HepG2 (cell line): ENCODE measurements around the gene TNFAIP1. TPM values are rescaled to one million over a fixed set of nuclear protein-coding genes. Genes with fewer than 3 reads are reported as not detected.

Experiments
- BCL6 ChIP-seq: IDR thresholded peaks from 2 replicates; pipeline ENCODE4 v1.6.1; 2016; ENCODE audit warnings: missing genetic modification reagents, missing compliant biosample characterization
- GFI1 ChIP-seq: sonication (generic); formaldehyde crosslinking; IDR thresholded peaks from 2 replicates; pipeline ENCODE4 v1.5.0; 2020; ENCODE audit warnings: missing genetic modification reagents, mild to moderate bottlenecking, borderline replicate concordance
- HIVEP1 ChIP-seq: sonication (generic); formaldehyde crosslinking; IDR thresholded peaks from 2 replicates; pipeline ENCODE4 v1.4.0; 2020; ENCODE audit warnings: mild to moderate bottlenecking, missing genetic modification reagents
- KDM6A ChIP-seq: IDR thresholded peaks from 2 replicates; pipeline ENCODE4 v1.6.1; 2016; ENCODE audit warnings: low read depth
- MIER2 ChIP-seq: IDR thresholded peaks from 2 replicates; pipeline ENCODE4 v1.6.1; 2016; ENCODE audit warnings: missing biosample characterization, missing genetic modification reagents
- PBX3 ChIP-seq: sonication (generic); formaldehyde crosslinking; IDR thresholded peaks from 2 replicates; pipeline ENCODE4 v1.8.1; 2023; ENCODE audit warnings: missing genetic modification reagents, inconsistent platforms, borderline replicate concordance
- REL ChIP-seq: sonication (generic); formaldehyde crosslinking; conservative IDR thresholded peaks from 2 replicates; pipeline ENCODE4 v1.8.0; 2022; ENCODE audit warnings: mild to moderate bottlenecking, missing genetic modification reagents, moderate library complexity
- REXO4 ChIP-seq: sonication (generic); formaldehyde crosslinking; IDR thresholded peaks from 2 replicates; pipeline ENCODE4 v1.8.0; 2022; ENCODE audit warnings: missing genetic modification reagents, mild to moderate bottlenecking, borderline replicate concordance
- RNF2 ChIP-seq: fragments of 450-650 bp; conservative IDR thresholded peaks from 2 replicates; pipeline ENCODE4 v1.6.1; 2016; ENCODE audit warnings: low read depth
- SAFB2 ChIP-seq: sonication (generic); formaldehyde crosslinking; IDR thresholded peaks from 2 replicates; pipeline ENCODE4 v1.5.1; 2020; ENCODE audit warnings: missing genetic modification reagents, low read depth, mild to moderate bottlenecking, borderline replicate concordance
- SP5 ChIP-seq: IDR thresholded peaks from 2 replicates; pipeline ENCODE4 v1.6.1; 2016; ENCODE audit warnings: low read depth, borderline replicate concordance
- TARDBP ChIP-seq: sonication (generic); formaldehyde crosslinking; IDR thresholded peaks from 2 replicates; pipeline ENCODE4 v1.8.0; 2022; ENCODE audit warnings: mild to moderate bottlenecking, missing genetic modification reagents
- ZEB1 ChIP-seq: IDR thresholded peaks from 2 replicates; pipeline ENCODE4 v1.6.1; 2012; ENCODE audit warnings: mild to moderate bottlenecking, low read depth, inconsistent platforms; ENCODE audit not compliant: insufficient replicate concordance
- ZFP1 ChIP-seq: IDR thresholded peaks from 2 replicates; pipeline ENCODE4 v1.6.1; 2016
- ZNF138 ChIP-seq: sonication (generic); formaldehyde crosslinking; IDR thresholded peaks from 2 replicates; pipeline ENCODE4 v1.5.0; 2020; ENCODE audit warnings: mild to moderate bottlenecking, low read depth, missing genetic modification reagents
- ZNF207 ChIP-seq: fragments of 450-650 bp; IDR thresholded peaks from 2 replicates; pipeline ENCODE4 v1.6.1; 2016; ENCODE audit warnings: antibody characterized with exemption, borderline replicate concordance
- ZNF281 ChIP-seq: sonication (generic); formaldehyde crosslinking; IDR thresholded peaks from 2 replicates; pipeline ENCODE4 v1.4.0; 2020; ENCODE audit warnings: missing genetic modification reagents, borderline replicate concordance
- ZNF33B ChIP-seq: sonication (generic); formaldehyde crosslinking; IDR thresholded peaks from 2 replicates; pipeline ENCODE4 v1.5.1; 2020; ENCODE audit warnings: mild to moderate bottlenecking, missing genetic modification reagents
- ZNF547 ChIP-seq: sonication (generic); formaldehyde crosslinking; IDR thresholded peaks from 2 replicates; pipeline ENCODE4 v1.5.1; 2020; ENCODE audit warnings: mild to moderate bottlenecking, missing genetic modification reagents
- ZNF572 ChIP-seq: sonication (generic); formaldehyde crosslinking; IDR thresholded peaks from 2 replicates; pipeline ENCODE4 v1.5.1; 2020; ENCODE audit warnings: mild to moderate bottlenecking, missing genetic modification reagents
- ZNF672 ChIP-seq: sonication (generic); formaldehyde crosslinking; IDR thresholded peaks from 2 replicates; pipeline ENCODE4 v1.8.1; 2022; ENCODE audit warnings: missing genetic modification reagents
- ZNF768 ChIP-seq: sonication (generic); formaldehyde crosslinking; IDR thresholded peaks from 2 replicates; pipeline ENCODE4 v1.4.0; 2020; ENCODE audit warnings: missing genetic modification reagents
- ZNF83 ChIP-seq: sonication (generic); formaldehyde crosslinking; IDR thresholded peaks from 2 replicates; pipeline ENCODE4 v1.4.0; 2020; ENCODE audit warnings: missing genetic modification reagents, mild to moderate bottlenecking, borderline replicate concordance
- polyA plus RNA-seq, 8 experiments: library from polyadenylated mRNA; depleted of rRNA in 3 of 8; stranded (reverse) in 7 of 8; unstranded in 1 of 8; fragments of >200 nt; fragmentation: Illumina TruSeq in 4 of 8; extraction: Trizol in 4 of 8; gene quantifications; 2 replicates each; pipeline versions ENCODE4 v1.2.1 to v1.2.3, GENCODE V29; 2011 to 2016; ENCODE audit warnings: low read depth in 4 of 8, missing spikeins in 1 of 8, mixed read lengths in 1 of 8; ENCODE audit not compliant: insufficient read depth in 1 of 8
- total RNA-seq, 5 experiments: library from RNA; depleted of rRNA; stranded (reverse); fragments of >200 nt; fragmentation: Illumina TruSeq; extraction: Trizol; gene quantifications; 2 replicates each; pipeline ENCODE4 v1.2.3, GENCODE V29; 2016; ENCODE audit warnings: low read depth in 1 of 5
- TF ChIP-seq, protein P1 (sequence below): IDR thresholded peaks from 2 replicates; pipeline ENCODE4 v1.6.1; 2016; ENCODE audit warnings: control low read depth

The TNFAIP1 gene
- total and polyA plus RNA-seq, 2 of the 13 experiments (the other 11 are each of a cell fraction or from before 2014, with no cell fraction given): 17.5 to 40.6 TPM

DNA sequence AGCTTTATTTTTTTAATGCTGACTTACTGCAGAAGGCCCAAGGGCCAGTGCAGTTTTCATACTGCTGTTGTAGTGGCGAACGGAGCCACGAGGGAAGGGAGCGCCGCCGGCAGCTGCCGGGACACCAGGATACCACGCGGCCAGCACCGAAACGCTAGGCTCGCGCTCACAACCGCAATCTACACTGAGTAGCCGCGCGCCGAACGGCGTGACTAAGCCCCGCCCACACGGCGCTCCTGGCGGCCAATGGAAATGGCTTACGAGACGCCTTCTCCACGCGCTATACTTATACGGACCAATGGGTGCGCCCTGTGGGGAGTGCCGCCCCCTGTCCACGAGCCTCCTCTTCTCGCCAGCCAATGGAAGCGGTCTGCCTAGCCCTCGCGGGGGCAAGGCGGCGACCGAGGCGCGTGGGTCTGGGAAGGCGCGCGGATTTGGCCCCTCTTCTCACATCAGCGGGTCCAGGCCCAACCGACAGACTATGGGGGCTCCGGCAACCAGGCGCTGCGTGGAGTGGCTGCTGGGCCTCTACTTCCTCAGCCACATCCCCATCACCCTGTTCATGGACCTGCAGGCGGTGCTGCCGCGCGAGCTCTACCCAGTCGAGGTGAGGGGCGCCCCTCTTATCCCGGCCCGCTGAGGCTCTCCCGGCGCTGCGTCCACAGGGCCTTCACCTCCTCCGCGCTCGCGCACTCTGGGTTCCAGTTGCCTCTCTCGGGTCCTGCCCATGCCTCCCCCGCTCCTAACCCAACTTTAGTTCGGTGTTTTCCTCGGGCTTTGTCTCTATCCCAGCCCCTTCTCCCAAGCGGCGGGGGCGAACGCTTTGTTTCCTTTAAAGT is 16.6 kb upstream of the TNFAIP1 start, which contains the start of gene TMEM97 (continued):
- TF ChIP-seq SAFB2 (CRISPR knock-in tag) (no peak; the same call in 1 of the 2 replicates), REXO4 (CRISPR knock-in tag) (0 out of 2 replicates have a peak, but pooled peaks have one; percentile 47), SP5 (CRISPR knock-in tag) (no peak), ZNF572 (CRISPR knock-in tag) (no peak), BCL6 (no peak), ZEB1 (no peak), ZNF672 (no peak), GFI1 (CRISPR knock-in tag) (no peak; the same call in none of the 2 replicates), TARDBP (peak; percentile 77), ZFP1 (CRISPR knock-in tag) (no peak), ZNF547 (CRISPR knock-in tag) (peak; percentile 31; the same call in 1 of the 2 replicates), ZNF768 (CRISPR knock-in tag) (peak; percentile 25; the same call in 1 of the 2 replicates), ZNF33B (CRISPR knock-in tag) (no peak), REL (CRISPR knock-in tag) (no peak), RNF2 (peak; percentile 85), ZNF138 (CRISPR knock-in tag) (0 out of 2 replicates have a peak, but pooled peaks have one; percentile 53), KDM6A (CRISPR knock-in tag) (no peak), ZNF83 (0 out of 2 replicates have a peak, but pooled peaks have one; percentile 87), ZNF281 (no peak), PBX3 (CRISPR knock-in tag) (0 out of 2 replicates have a peak, but pooled peaks have one; percentile 40), MIER2 (CRISPR knock-in tag) (no peak), HIVEP1 (CRISPR knock-in tag) (no peak; the same call in 1 of the 2 replicates), ZNF207 (no peak)
- TF ChIP-seq, protein P1, sequence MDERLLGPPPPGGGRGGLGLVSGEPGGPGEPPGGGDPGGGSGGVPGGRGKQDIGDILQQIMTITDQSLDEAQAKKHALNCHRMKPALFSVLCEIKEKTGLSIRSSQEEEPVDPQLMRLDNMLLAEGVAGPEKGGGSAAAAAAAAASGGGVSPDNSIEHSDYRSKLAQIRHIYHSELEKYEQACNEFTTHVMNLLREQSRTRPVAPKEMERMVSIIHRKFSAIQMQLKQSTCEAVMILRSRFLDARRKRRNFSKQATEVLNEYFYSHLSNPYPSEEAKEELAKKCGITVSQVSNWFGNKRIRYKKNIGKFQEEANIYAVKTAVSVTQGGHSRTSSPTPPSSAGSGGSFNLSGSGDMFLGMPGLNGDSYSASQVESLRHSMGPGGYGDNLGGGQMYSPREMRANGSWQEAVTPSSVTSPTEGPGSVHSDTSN: no peak
